Breast epithelium (tissue), 4 donors: ENCODE measurements around the gene ABCC6. TPM values are rescaled to one million over a fixed set of nuclear protein-coding genes. Genes with fewer than 3 reads are reported as not detected.
A peak's percentile ranks its signal among the peaks of the same experiment; 100 is the strongest.
"Not testable (repeated sequence)": the region's sequence is repeated elsewhere in the genome, so short reads cannot be mapped to it uniquely, and the experiment has no call there.

Source experiments
- DNase-seq, 2 donors: peaks; one replicate each; pipeline ENCODE4 v3.0.0-alpha.2; 2019; ENCODE audit warnings: low spot score in 2 of 2
- H3K27ac ChIP-seq, 2 donors: fragments of 200-600 bp; sonication (generic) in 1 of 2; one replicate each; pipeline ENCODE4 v1.5.1; 2016 to 2019; ENCODE audit warnings: mild to moderate bottlenecking in 1 of 2
- H3K27me3 ChIP-seq, 2 donors: fragments of 200-600 bp; sonication (generic) in 1 of 2; one replicate each; pipeline versions ENCODE4 v1.5.1 to v1.6.0; 2017 to 2019; ENCODE audit warnings: control low read depth in 1 of 2, mild to moderate bottlenecking in 1 of 2
- H3K36me3 ChIP-seq: fragments of 200-600 bp; one replicate; pipeline ENCODE4 v1.5.1; 2019
- H3K4me1 ChIP-seq, 2 donors: fragments of 200-600 bp; sonication (generic); one replicate each; pipeline ENCODE4 v1.5.1; 2016 to 2019; ENCODE audit warnings: control low read depth in 1 of 2
- H3K4me3 ChIP-seq, 3 donors: fragments of 200-600 bp; sonication (generic); 1 replicate in 2 of 3; 2 replicates in 1 of 3; pipeline ENCODE4 v1.5.1; 2016 to 2019; ENCODE audit warnings: mild to moderate bottlenecking in 3 of 3, moderate library complexity in 2 of 3
- H3K9me3 ChIP-seq, 2 donors: fragments of 200-600 bp; sonication (generic) in 1 of 2; one replicate each; pipeline ENCODE4 v1.5.1; 2016 to 2019; ENCODE audit warnings: control low read depth in 1 of 2
- CTCF ChIP-seq, 3 donors: fragments of 450-650 bp; IDR thresholded peaks; one replicate each; pipeline ENCODE4 v1.5.1; 2016 to 2017; ENCODE audit warnings: antibody characterized with exemption in 3 of 3, mild to moderate bottlenecking in 3 of 3, moderate library complexity in 3 of 3
- POLR2A ChIP-seq: fragments of 450-650 bp; IDR thresholded peaks from one replicate; pipeline ENCODE4 v1.6.1; 2016; ENCODE audit warnings: antibody characterized with exemption, mild to moderate bottlenecking, moderate library complexity
- POLR2AphosphoS5 ChIP-seq, 3 donors: sonication (generic); formaldehyde crosslinking; IDR thresholded peaks; one replicate each; pipeline ENCODE4 v1.6.1; 2017; ENCODE audit warnings: antibody characterized with exemption in 3 of 3
- intact Hi-C: fragments of 100-400 bp; cut with DNase I; formaldehyde crosslinking; loops from one replicate; pipeline ENCODE4 v1.15.1; 2023; ENCODE audit warnings: low total_unique reads
- total RNA-seq, 3 donors: library from RNA; depleted of rRNA; stranded (reverse); fragments of >200 nt; gene quantifications; one replicate each; pipeline ENCODE4 v1.1.0, GENCODE V29; 2016

ABCC6 gene
- total RNA-seq, 3 donors from 2014 or later = 3.6 to 4.2 (median 3.8) TPM

GRCh38 chr16:16151315-16151714, 72.0 kb downstream of the ABCC6 start:
- Histone ChIP-seq H3K27ac (no peak overlapping the region), H3K4me3 (no peak overlapping the region), H3K9me3 (no peaks in the 10 kb centered on the region), H3K27me3 (no peaks in the 10 kb centered on the region), H3K4me1 (peaks cover 0 to 9% of the 10 kb centered on the region in 2 donors), H3K36me3 (no peaks in the 10 kb centered on the region)
- intact Hi-C loops = no loop called here
- TF ChIP-seq POLR2AphosphoS5 (IDR thresholded peaks at IDR 0.05) (no peak), CTCF (IDR thresholded peaks at IDR 0.05) (no peak), POLR2A (no peak)
- DNase-seq = no peak

- TF ChIP-seq POLR2AphosphoS5 (IDR thresholded peaks at IDR 0.05) (no peak), CTCF (IDR thresholded peaks at IDR 0.05) (no peak), POLR2A (no peak)
- peaks cover 0 to 9% of the 10 kb centered on the region in 2 donors for H3K4me1 ChIP-seq
- no peaks in the 10 kb centered on the region for H3K9me3 ChIP-seq
- intact Hi-C loops = no loop called here
- no peaks in the 10 kb centered on the region for H3K36me3 ChIP-seq
- no peak overlapping the region for H3K27ac ChIP-seq
- no peak for DNase-seq
- H3K27me3 ChIP-seq = no peaks in the 10 kb centered on the region
- H3K4me3 ChIP-seq = no peak overlapping the region
These were observed 72.5 kb downstream of the ABCC6 start for GRCh38 chr16:16150878-16151152.

GRCh38 chr16:16150117-16150877, 73.0 kb downstream of the ABCC6 start:
- peak in 1 of 2 donors; percentile 25 for DNase-seq
- H3K36me3 ChIP-seq = no peaks in the 10 kb centered on the region
- intact Hi-C loops = no loop called here
- no peaks in the 10 kb centered on the region for H3K9me3 ChIP-seq
- no peak overlapping the region for H3K4me3 ChIP-seq
- H3K27ac ChIP-seq = peak overlapping the region; percentile 21 to 40
- TF ChIP-seq POLR2A = no peak
- no peak for TF ChIP-seq CTCF (IDR thresholded peaks at IDR 0.05)
- TF ChIP-seq POLR2AphosphoS5 (IDR thresholded peaks at IDR 0.05) = no peak
- H3K4me1 ChIP-seq = peaks cover 0 to 9% of the 10 kb centered on the region in 2 donors
- no peaks in the 10 kb centered on the region for H3K27me3 ChIP-seq

- TF ChIP-seq CTCF (IDR thresholded peaks at IDR 0.05) = no peak
- TF ChIP-seq POLR2A = no peak
- TF ChIP-seq POLR2AphosphoS5 (IDR thresholded peaks at IDR 0.05) = no peak
- peaks cover 0 to 9% of the 10 kb centered on the region in 2 donors for H3K4me1 ChIP-seq
- H3K4me3 ChIP-seq = no peak overlapping the region
- intact Hi-C loops = no loop called here
- H3K36me3 ChIP-seq = no peaks in the 10 kb centered on the region
- no peak for DNase-seq
- no peaks in the 10 kb centered on the region for H3K9me3 ChIP-seq
- no peaks in the 10 kb centered on the region for H3K27me3 ChIP-seq
- peak overlapping the region; percentile 21 to 40 for H3K27ac ChIP-seq
These were observed 73.6 kb downstream of the ABCC6 start for GRCh38 chr16:16149710-16150116.

GRCh38 chr16:16148755-16149154, 74.5 kb downstream of the ABCC6 start:
- TF ChIP-seq POLR2A (no peak), CTCF (IDR thresholded peaks at IDR 0.05) (no peak), POLR2AphosphoS5 (IDR thresholded peaks at IDR 0.05) (no peak)
- peaks cover 0 to 9% of the 10 kb centered on the region in 2 donors for H3K4me1 ChIP-seq

GRCh38 chr16:16148000-16148599, 75.2 kb downstream of the ABCC6 start:
- H3K27me3 ChIP-seq, H3K4me3 ChIP-seq, H3K9me3 ChIP-seq, DNase-seq, intact Hi-C loops, H3K4me1 ChIP-seq, H3K36me3 ChIP-seq, H3K27ac ChIP-seq: not testable (repeated sequence)

More at GRCh38 chr16:16148755-16149154, 74.5 kb downstream of the ABCC6 start:
- no peaks in the 10 kb centered on the region for H3K36me3 ChIP-seq
- H3K9me3 ChIP-seq = no peaks in the 10 kb centered on the region
- no peak overlapping the region for H3K4me3 ChIP-seq
- intact Hi-C loops = no loop called here
- H3K27ac ChIP-seq = no peak overlapping the region
- peak in 1 of 2 donors; percentile 36 for DNase-seq
- H3K27me3 ChIP-seq = no peaks in the 10 kb centered on the region
